Suprapubic skin (tissue), 4 donors: Measurements from ENCODE around the gene SDHA. TPM values are rescaled to one million over a fixed set of nuclear protein-coding genes. Genes with fewer than 3 reads are reported as not detected.
A peak's percentile ranks its signal among the peaks of the same experiment; 100 is the strongest.

Source experiments
- DNase-seq, 2 donors: peaks; one replicate each; pipeline ENCODE4 v3.0.0-alpha.2; 2019; ENCODE audit warnings: low spot score in 2 of 2
- H3K27ac ChIP-seq: fragments of 200-600 bp; sonication (generic); one replicate; pipeline ENCODE4 v1.5.1; 2019
- H3K27me3 ChIP-seq: fragments of 200-600 bp; sonication (generic); one replicate; pipeline ENCODE4 v1.5.1; 2019
- H3K36me3 ChIP-seq: fragments of 200-600 bp; sonication (generic); one replicate; pipeline ENCODE4 v1.5.1; 2019
- H3K4me1 ChIP-seq: fragments of 200-600 bp; sonication (generic); one replicate; pipeline ENCODE4 v1.5.1; 2019
- H3K4me3 ChIP-seq: fragments of 200-600 bp; sonication (generic); one replicate; pipeline ENCODE4 v1.5.1; 2019; ENCODE audit warnings: mild to moderate bottlenecking
- H3K9me3 ChIP-seq: fragments of 200-600 bp; sonication (generic); one replicate; pipeline ENCODE4 v1.5.1; 2019
- EP300 ChIP-seq: sonication (generic); formaldehyde crosslinking; IDR thresholded peaks from one replicate; pipeline ENCODE4 v1.6.1; 2017; ENCODE audit warnings: antibody characterized with exemption
- POLR2A ChIP-seq, 2 donors: fragments of 450-650 bp; IDR thresholded peaks; one replicate each; pipeline ENCODE4 v1.6.1; 2017; ENCODE audit warnings: antibody characterized with exemption in 2 of 2, mild to moderate bottlenecking in 2 of 2, moderate library complexity in 2 of 2
- POLR2AphosphoS5 ChIP-seq, 3 donors: sonication (generic); formaldehyde crosslinking; IDR thresholded peaks; one replicate each; pipeline ENCODE4 v1.6.1; 2017; ENCODE audit warnings: antibody characterized with exemption in 3 of 3
- WGBS: methylation state at CpG from one replicate; pipeline ENCODE4 v1.1.5; 2018; 5-methylcytosine and 5-hydroxymethylcytosine counted together
- total RNA-seq, 4 donors: library from RNA; depleted of rRNA; stranded (reverse); fragments of >200 nt; gene quantifications; one replicate each; pipeline ENCODE4 v1.1.0, GENCODE V29; 2016
- TF ChIP-seq, protein P1 (sequence below), 2 donors: fragments of 200-600 bp in 1 of 2; fragments of 450-650 bp in 1 of 2; sonication (generic) in 1 of 2; IDR thresholded peaks; one replicate each; pipeline ENCODE4 v1.5.1; 2016 to 2019; ENCODE audit warnings: antibody characterized with exemption in 2 of 2, mild to moderate bottlenecking in 1 of 2, moderate library complexity in 1 of 2

SDHA gene
- total RNA-seq, 4 donors from 2014 or later, result 51.5 to 80.2 (median 68.7) TPM

DNA sequence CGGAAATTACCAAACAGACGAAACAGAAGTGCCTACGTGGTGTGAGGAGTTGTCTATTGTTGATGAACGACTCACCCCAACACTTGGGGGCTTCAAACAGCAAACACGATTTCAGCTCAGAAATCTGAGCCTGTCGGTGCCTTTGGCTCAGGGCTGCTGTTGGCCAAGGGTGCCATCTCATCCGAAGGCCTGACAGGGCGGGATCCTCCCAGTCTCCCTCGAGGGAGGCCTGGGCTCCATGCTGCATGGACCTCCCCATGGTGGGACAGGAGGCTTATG, 25.5 kb upstream of the SDHA start:
- TF ChIP-seq EP300, result no peak
- TF ChIP-seq POLR2A (IDR thresholded peaks at IDR 0.05), result no peak
- TF ChIP-seq POLR2AphosphoS5 (IDR thresholded peaks at IDR 0.05), result no peak
- TF ChIP-seq, protein P1, sequence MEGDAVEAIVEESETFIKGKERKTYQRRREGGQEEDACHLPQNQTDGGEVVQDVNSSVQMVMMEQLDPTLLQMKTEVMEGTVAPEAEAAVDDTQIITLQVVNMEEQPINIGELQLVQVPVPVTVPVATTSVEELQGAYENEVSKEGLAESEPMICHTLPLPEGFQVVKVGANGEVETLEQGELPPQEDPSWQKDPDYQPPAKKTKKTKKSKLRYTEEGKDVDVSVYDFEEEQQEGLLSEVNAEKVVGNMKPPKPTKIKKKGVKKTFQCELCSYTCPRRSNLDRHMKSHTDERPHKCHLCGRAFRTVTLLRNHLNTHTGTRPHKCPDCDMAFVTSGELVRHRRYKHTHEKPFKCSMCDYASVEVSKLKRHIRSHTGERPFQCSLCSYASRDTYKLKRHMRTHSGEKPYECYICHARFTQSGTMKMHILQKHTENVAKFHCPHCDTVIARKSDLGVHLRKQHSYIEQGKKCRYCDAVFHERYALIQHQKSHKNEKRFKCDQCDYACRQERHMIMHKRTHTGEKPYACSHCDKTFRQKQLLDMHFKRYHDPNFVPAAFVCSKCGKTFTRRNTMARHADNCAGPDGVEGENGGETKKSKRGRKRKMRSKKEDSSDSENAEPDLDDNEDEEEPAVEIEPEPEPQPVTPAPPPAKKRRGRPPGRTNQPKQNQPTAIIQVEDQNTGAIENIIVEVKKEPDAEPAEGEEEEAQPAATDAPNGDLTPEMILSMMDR (IDR thresholded peaks at IDR 0.05), result no peak
- WGBS, result 80% methylated on average over 9 of the region's 9 CpGs
- Histone ChIP-seq H3K4me1 (peaks cover 25% of the 10 kb centered on the region), H3K27ac (no peak overlapping the region), H3K27me3 (peaks cover 23% of the 10 kb centered on the region), H3K9me3 (no peaks in the 10 kb centered on the region), H3K36me3 (no peaks in the 10 kb centered on the region), H3K4me3 (no peak overlapping the region)
- DNase-seq, result no peak

DNA sequence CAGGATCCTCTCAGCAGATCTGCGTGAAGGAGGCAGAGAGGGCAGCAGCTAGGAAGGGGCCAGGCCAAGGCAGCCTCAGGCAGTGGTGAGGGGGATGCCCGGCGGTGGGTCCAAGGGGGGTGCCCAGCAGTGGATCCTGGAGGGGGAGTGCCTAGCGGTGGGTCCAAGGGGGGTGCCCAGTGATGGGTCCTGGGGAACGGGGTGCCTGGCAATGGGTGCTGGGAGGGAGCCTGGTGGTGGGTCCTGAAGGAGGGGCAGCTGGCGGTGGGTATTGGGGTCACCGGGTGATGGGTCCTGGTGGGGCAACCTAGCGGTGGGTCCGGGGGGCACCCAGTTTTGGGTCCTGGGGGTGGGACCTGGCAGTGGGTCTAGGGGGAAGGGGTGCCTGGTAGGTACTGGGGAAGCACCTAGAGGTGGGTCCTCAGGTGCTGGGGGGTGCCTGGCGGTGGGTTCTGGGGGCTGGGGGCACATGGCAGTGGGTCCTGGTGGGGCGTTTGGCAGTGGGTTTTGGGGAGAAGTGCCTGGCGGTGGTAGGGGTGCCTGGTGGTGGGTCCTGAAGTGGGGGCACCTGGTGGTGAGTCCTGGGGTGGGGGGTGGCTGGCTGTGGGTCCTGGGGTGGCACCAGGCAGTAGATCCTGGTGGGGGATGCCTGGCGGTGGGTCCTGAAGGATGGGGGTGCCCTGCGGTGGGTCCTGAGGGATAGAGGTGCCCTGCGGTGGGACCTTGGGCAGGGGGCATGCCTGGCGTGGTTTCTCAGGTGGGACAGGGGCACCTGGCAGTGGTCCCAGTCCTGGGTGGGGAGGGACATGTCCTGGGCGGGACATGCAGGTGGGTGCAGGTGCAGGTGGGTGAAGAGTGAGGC, 24.9 kb upstream of the SDHA start:
- peak in 1 of 2 donors; percentile 76 for DNase-seq

DNA sequence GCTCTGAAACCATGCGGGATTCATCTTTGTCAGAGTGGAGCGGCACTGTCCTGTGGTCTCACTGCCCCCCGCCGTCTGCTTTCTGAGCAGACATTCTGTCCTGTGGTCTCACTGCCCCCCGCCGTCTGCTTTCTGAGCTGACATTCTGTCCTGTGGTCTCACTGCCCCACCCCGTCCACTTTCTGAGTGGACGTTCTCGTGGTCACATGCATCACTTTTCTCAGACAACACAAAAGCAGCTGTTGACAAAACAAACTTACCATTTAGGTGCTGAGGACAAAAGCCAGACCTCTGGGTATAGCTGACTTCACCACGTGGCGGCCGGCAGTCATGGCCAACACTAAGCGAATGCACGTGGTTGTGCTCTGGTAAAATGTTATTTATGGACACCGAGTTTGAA, 24.0 kb upstream of the SDHA start:
- no peak overlapping the region for H3K27ac ChIP-seq
- no peaks in the 10 kb centered on the region for H3K36me3 ChIP-seq
- TF ChIP-seq POLR2A (IDR thresholded peaks at IDR 0.05) (no peak), POLR2AphosphoS5 (IDR thresholded peaks at IDR 0.05) (no peak), EP300 (no peak)
- TF ChIP-seq, protein P1 (IDR thresholded peaks at IDR 0.05), result no peak
- DNase-seq, result peak in 1 of 2 donors; percentile 78
- WGBS, result 89% methylated on average over 15 of the region's 15 CpGs
- H3K4me1 ChIP-seq, result peaks cover 16% of the 10 kb centered on the region
- H3K27me3 ChIP-seq, result peaks cover 23% of the 10 kb centered on the region
- no peaks in the 10 kb centered on the region for H3K9me3 ChIP-seq
- H3K4me3 ChIP-seq, result no peak overlapping the region

More for the DNA sequence above, 24.9 kb upstream of the SDHA start:
- Histone ChIP-seq H3K9me3 (no peaks in the 10 kb centered on the region), H3K27me3 (peaks cover 23% of the 10 kb centered on the region), H3K36me3 (no peaks in the 10 kb centered on the region), H3K4me1 (peaks cover 21% of the 10 kb centered on the region), H3K27ac (no peak overlapping the region), H3K4me3 (no peak overlapping the region)
- no peak for TF ChIP-seq POLR2A (IDR thresholded peaks at IDR 0.05)
- TF ChIP-seq POLR2AphosphoS5 (IDR thresholded peaks at IDR 0.05), result no peak
- no peak for TF ChIP-seq EP300
- TF ChIP-seq, protein P1 (IDR thresholded peaks at IDR 0.05), result no peak
- 97% methylated on average over 13 of the region's 17 CpGs for WGBS

- Histone ChIP-seq H3K27ac (no peak overlapping the region), H3K27me3 (peaks cover 23% of the 10 kb centered on the region), H3K4me1 (peaks cover 16% of the 10 kb centered on the region), H3K36me3 (no peaks in the 10 kb centered on the region), H3K4me3 (no peak overlapping the region), H3K9me3 (no peaks in the 10 kb centered on the region)
- 93% methylated on average over 30 of the region's 36 CpGs for WGBS
- DNase-seq, result peak in 1 of 2 donors; percentile 76
- TF ChIP-seq POLR2A (IDR thresholded peaks at IDR 0.05), result no peak
These were observed 23.4 kb upstream of the SDHA start for GRCh38 chr5:194603-195209.

DNA sequence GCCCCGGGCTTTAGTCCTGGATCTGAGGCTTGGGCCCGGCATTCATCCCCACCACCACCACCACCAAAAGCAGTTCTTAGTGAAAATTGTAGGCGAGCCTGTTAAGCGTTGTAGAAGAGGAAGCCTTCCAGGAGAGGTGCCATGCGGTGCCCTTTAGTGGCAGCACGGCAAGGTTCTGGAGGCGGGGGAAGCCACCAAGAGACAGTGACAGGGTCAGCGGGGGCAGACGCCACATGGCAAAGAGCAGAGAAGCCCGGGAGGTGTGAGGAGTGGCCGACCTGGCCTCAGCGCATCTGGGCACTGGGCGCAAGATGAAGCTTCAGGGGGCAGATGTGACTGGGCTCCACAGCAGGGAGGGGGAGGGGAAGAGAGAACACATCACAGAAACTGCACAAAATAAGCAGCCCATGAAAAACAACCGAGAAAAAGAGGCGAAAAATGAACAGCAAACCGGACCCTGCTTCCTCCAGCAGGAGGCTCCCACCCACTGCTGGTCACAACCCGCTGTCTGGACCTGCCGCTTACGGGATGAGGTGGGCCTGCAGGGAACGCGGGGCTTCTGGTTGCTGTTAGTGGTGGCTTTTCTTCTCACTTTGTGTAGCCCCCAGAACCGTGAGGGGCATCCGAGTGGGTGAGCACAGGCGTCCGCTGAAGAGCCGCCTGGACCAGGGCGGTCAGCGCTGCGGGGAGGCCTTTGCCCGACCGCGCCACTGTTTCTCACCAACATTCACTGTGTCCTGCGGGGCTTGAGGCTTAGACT, 22.5 kb upstream of the SDHA start:
- WGBS, result 83% methylated on average over 25 of the region's 33 CpGs
- Histone ChIP-seq H3K36me3 (no peaks in the 10 kb centered on the region), H3K4me3 (no peak overlapping the region), H3K27ac (no peak overlapping the region), H3K9me3 (no peaks in the 10 kb centered on the region), H3K27me3 (peaks cover 23% of the 10 kb centered on the region), H3K4me1 (peaks cover 16% of the 10 kb centered on the region)
- DNase-seq, result peak in 1 of 2 donors; percentile 74
- TF ChIP-seq EP300, result no peak
- TF ChIP-seq, protein P1 (IDR thresholded peaks at IDR 0.05), result no peak
- no peak for TF ChIP-seq POLR2A (IDR thresholded peaks at IDR 0.05)
- TF ChIP-seq POLR2AphosphoS5 (IDR thresholded peaks at IDR 0.05), result no peak
